IMR-90 (cell line): ENCODE results near the gene PDE8B. TPM values are rescaled to one million over a fixed set of nuclear protein-coding genes. Genes with fewer than 3 reads are reported as not detected.

Experiments used
- ATAC-seq: fragments of 200-7000 bp; cut with Tn5 transposase; 2 replicates; pipeline ENCODE4 v1.9.1; 2020; ENCODE audit warnings: low read depth, mild to moderate bottlenecking, moderate library complexity
- BruUV-seq: library from RNA; stranded (reverse); fragments of 400-500 nt; replicated peaks from 2 replicates; lab custom pipeline; 2021; lab: Mats Ljungman, UMichigan
- CTCF ChIA-PET: fragments of 300-600 bp; formaldehyde crosslinking; extraction: SDS; loops from one replicate; lab custom pipeline; 2021; ENCODE audit warnings: antibody characterized with exemption; lab: Yijun Ruan, JAX
- POLR2A ChIA-PET: fragments of 300-600 bp; sonication (Branson Sonifier 250); formaldehyde crosslinking; loops from one replicate; lab custom pipeline; 2022; ENCODE audit warnings: antibody characterized with exemption; ENCODE audit not compliant: unreplicated experiment; lab: Charles Lee
- DNase-seq: peaks from one replicate; pipeline ENCODE4 v3.0.0; 2013
- H2AFZ ChIP-seq: replicated peaks from 2 replicates; pipeline ENCODE3; 2013; ENCODE audit warnings: low read length, mild to moderate bottlenecking; ENCODE audit not compliant: poor library complexity
- H2AK5ac ChIP-seq: 2 replicates; pipeline ENCODE4 v1.6.1; 2013; ENCODE audit warnings: low read depth, low read length, inconsistent platforms
- H2AK9ac ChIP-seq: replicated peaks from 2 replicates; pipeline ENCODE3; 2013; ENCODE audit warnings: mild to moderate bottlenecking, low read depth, low read length, moderate library complexity; ENCODE audit not compliant: poor library complexity
- H2BK120ac ChIP-seq: 2 replicates; pipeline ENCODE4 v1.6.1; 2013; ENCODE audit warnings: low read depth, low read length, inconsistent platforms
- H2BK15ac ChIP-seq: 3 replicates; pipeline ENCODE4 v1.6.1; 2013; ENCODE audit warnings: low read depth, low read length, inconsistent platforms
- H2BK20ac ChIP-seq: 2 replicates; pipeline ENCODE4 v1.6.1; 2013; ENCODE audit warnings: low read depth, mild to moderate bottlenecking, inconsistent platforms, low read length, moderate library complexity
- H2BK5ac ChIP-seq: 2 replicates; pipeline ENCODE4 v1.6.1; 2013; ENCODE audit warnings: mild to moderate bottlenecking, low read depth, low read length, inconsistent platforms; ENCODE audit not compliant: poor library complexity, severe bottlenecking
- H3K14ac ChIP-seq: replicated peaks from 2 replicates; pipeline ENCODE4 v1.6.1; 2013; ENCODE audit warnings: low read depth, low read length, inconsistent platforms
- H3K18ac ChIP-seq: 2 replicates; pipeline ENCODE4 v1.6.1; 2013; ENCODE audit warnings: low read depth, low read length, control low read depth
- H3K23ac ChIP-seq: 2 replicates; pipeline ENCODE4 v1.6.1; 2013; ENCODE audit warnings: low read depth, low read length, inconsistent platforms
- H3K27ac ChIP-seq: 2 replicates; pipeline ENCODE4 v1.5.1; 2013; ENCODE audit warnings: mild to moderate bottlenecking, control low read depth, low read length; ENCODE audit not compliant: insufficient read depth
- H3K27me3 ChIP-seq: 2 replicates; pipeline ENCODE4 v1.6.1; 2013; ENCODE audit warnings: low read length; ENCODE audit not compliant: control insufficient read depth, insufficient read depth
- H3K36me3 ChIP-seq: 2 replicates; pipeline ENCODE4 v1.6.1; 2013; ENCODE audit warnings: low read length, mixed read lengths; ENCODE audit not compliant: control insufficient read depth, insufficient read depth
- H3K4ac ChIP-seq: 2 replicates; pipeline ENCODE4 v1.6.1; 2013; ENCODE audit warnings: low read depth, low read length, inconsistent platforms
- H3K4me1 ChIP-seq: 2 replicates; pipeline ENCODE4 v1.6.1; 2013; ENCODE audit warnings: low read length, mixed read lengths; ENCODE audit not compliant: control insufficient read depth, insufficient read depth
- H3K4me2 ChIP-seq: 2 replicates; pipeline ENCODE4 v1.6.1; 2013; ENCODE audit warnings: low read depth, mild to moderate bottlenecking, control low read depth, low read length, moderate library complexity
- H3K4me3 ChIP-seq: 2 replicates; pipeline ENCODE4 v1.5.1; 2013; ENCODE audit warnings: low read depth, mild to moderate bottlenecking, control low read depth, low read length, moderate library complexity; ENCODE audit not compliant: insufficient read depth
- H3K56ac ChIP-seq: 2 replicates; pipeline ENCODE4 v1.6.1; 2013; ENCODE audit warnings: low read length, inconsistent platforms; ENCODE audit not compliant: insufficient read depth; ENCODE audit errors: extremely low read depth
- H3K79me1 ChIP-seq, 2 experiments: 2 replicates each; pipeline ENCODE4 v1.6.1; 2013; ENCODE audit warnings: low read length in 2 of 2, inconsistent platforms in 1 of 2, low read depth in 1 of 2
- H3K9ac ChIP-seq: 2 replicates; pipeline ENCODE4 v1.6.1; 2013; ENCODE audit warnings: low read depth, low read length, control low read depth
- H3K9me1 ChIP-seq: 2 replicates; pipeline ENCODE4 v1.6.1; 2013; ENCODE audit warnings: low read length, inconsistent platforms; ENCODE audit not compliant: insufficient read depth
- H3K9me3 ChIP-seq: 2 replicates; pipeline ENCODE4 v1.6.1; 2013; ENCODE audit warnings: low read length; ENCODE audit not compliant: control insufficient read depth, insufficient read depth
- H4K20me1 ChIP-seq: 2 replicates; pipeline ENCODE4 v1.6.1; 2013; ENCODE audit warnings: low read length, inconsistent platforms; ENCODE audit not compliant: insufficient read depth
- H4K5ac ChIP-seq: 2 replicates; pipeline ENCODE4 v1.6.1; 2013; ENCODE audit warnings: mild to moderate bottlenecking, low read depth, low read length, control low read depth
- H4K8ac ChIP-seq, 2 experiments: 2 replicates each; pipeline ENCODE4 v1.6.1; 2013; ENCODE audit warnings: low read depth in 2 of 2, low read length in 2 of 2, control low read depth in 1 of 2, inconsistent platforms in 1 of 2
- H4K91ac ChIP-seq: 2 replicates; pipeline ENCODE4 v1.6.1; 2013; ENCODE audit warnings: low read depth, low read length, inconsistent platforms; ENCODE audit not compliant: insufficient read depth
- POLR2A ChIP-seq: IDR thresholded peaks from 2 replicates; pipeline ENCODE4 v1.6.1; 2012; ENCODE audit warnings: mild to moderate bottlenecking, low read depth, low read length
- WGBS, 2 experiments: methylation state at CpG; one replicate each; pipeline versions ENCODE4 v1.1.5 to v1.1.7; 2013; ENCODE audit warnings: missing lambda C conversion rate in 2 of 2; ENCODE audit not compliant: insufficient read length in 1 of 2; ENCODE audit errors: extremely low coverage in 2 of 2; 5-methylcytosine and 5-hydroxymethylcytosine counted together
- dilution Hi-C: fragments of 300-500 bp; cut with HindIII; formaldehyde crosslinking; loops from one replicate; pipeline ENCODE4 v1.14.3; 2018; ENCODE audit warnings: low sequenced_read_pairs; ENCODE audit not compliant: unreplicated experiment
- in situ Hi-C: fragments of 300-500 bp; cut with MboI; formaldehyde crosslinking; loops from 3 replicates; pipeline ENCODE4 v1.14.3; 2019; ENCODE audit warnings: low sequenced_read_pairs, inconsistent platforms, mixed read lengths
- intact Hi-C: fragments of 100-400 bp; cut with micrococcal nuclease; formaldehyde crosslinking; loops from 2 replicates; pipeline ENCODE4 v1.10.0; 2022
- polyA plus RNA-seq, 3 experiments: library from polyadenylated mRNA; depleted of rRNA; stranded (reverse); fragments of >200 nt; gene quantifications; 2 replicates each; pipeline ENCODE4 v1.2.3, GENCODE V29; 2012; ENCODE audit warnings: low replicate concordance in 1 of 3
- total RNA-seq: library from RNA; depleted of rRNA; stranded (reverse); fragments of >200 nt; gene quantifications from 2 replicates; pipeline ENCODE4 v1.2.3, GENCODE V29; 2012

The PDE8B gene
- total and polyA plus RNA-seq, 2 of the 4 experiments (the other 2 are of a cell fraction), result under 0.01 to 0.03 TPM

- no peaks in the 10 kb centered on the region for H4K20me1 ChIP-seq
- H2BK20ac ChIP-seq, result no peak overlapping the region
- H3K79me1 ChIP-seq, result no peaks in the 10 kb centered on the region
- no peak overlapping the region for H3K56ac ChIP-seq
- ChIA-PET CTCF (no interaction called here), POLR2A (no interaction called here)
- no peak overlapping the region for H4K8ac ChIP-seq
- H3K23ac ChIP-seq, result no peak overlapping the region
- H2BK5ac ChIP-seq, result no peak overlapping the region
- H2AK5ac ChIP-seq, result no peak overlapping the region
- H3K9ac ChIP-seq, result no peak overlapping the region
- no peaks in the 10 kb centered on the region for H3K9me3 ChIP-seq
- H2BK120ac ChIP-seq, result no peak overlapping the region
- no CpG with 5 or more reads among the region's 6 CpGs for WGBS, 2 experiments
- H2BK15ac ChIP-seq, result no peak overlapping the region; the same call in 2 of the 3 replicates
- no peak overlapping the region for H3K4me2 ChIP-seq
- peaks cover 23% of the 10 kb centered on the region for H3K9me1 ChIP-seq
- H3K4me3 ChIP-seq, result no peak overlapping the region
- H2AK9ac ChIP-seq, result no peak overlapping the region
- in situ Hi-C loops, result no loop called here
- H3K4me1 ChIP-seq, result peaks cover 20% of the 10 kb centered on the region
- intact Hi-C loops, result loop anchor here (10.0 kb wide), 1 partner anchor 1854 kb away; no protein-coding TSS in a partner anchor
- dilution Hi-C loops, result no loop called here
- H3K14ac ChIP-seq, result no peak overlapping the region
- no peak overlapping the region for H3K4ac ChIP-seq
- H2AFZ ChIP-seq, result no peak overlapping the region
- ATAC-seq (no peak), DNase-seq (no peak)
- H4K91ac ChIP-seq, result no peak overlapping the region
- H3K18ac ChIP-seq, result no peak overlapping the region
- no peak for TF ChIP-seq POLR2A
- no TSS peak for BruUV-seq
- no peak overlapping the region for H3K27ac ChIP-seq
- peaks cover 10% of the 10 kb centered on the region for H3K27me3 ChIP-seq
- no peaks in the 10 kb centered on the region for H3K36me3 ChIP-seq
- no peak overlapping the region for H4K5ac ChIP-seq
Observed at GRCh38 chr5:77170196-77170890, 40.1 kb upstream of the PDE8B start.
